Activated T-cell treated with anti-CD3 and anti-CD28 coated beads, Interleukin-2, amount 50 U/mL, for 72 hours (primary cell): ENCODE measurements around the gene UBTD1. TPM values are rescaled to one million over a fixed set of nuclear protein-coding genes. Genes with fewer than 3 reads are reported as not detected.
"Not testable (repeated sequence)": the region's sequence is repeated elsewhere in the genome, so short reads cannot be mapped to it uniquely, and the experiment has no call there.

Source experiments
- ATAC-seq, 2 donors: fragments of 150-1000 bp; cut with Tn5 transposase; replicated peaks in 1 of 2; 2 replicates each; pipeline ENCODE4 v1.10.0; 2021; ENCODE audit warnings: moderate library complexity in 2 of 2, mild to moderate bottlenecking in 1 of 2
- DNase-seq, 2 donors: peaks; one replicate each; pipeline ENCODE4 v3.0.0; 2021 to 2022; ENCODE audit warnings: mixed read lengths in 1 of 2
- H3K27ac Mint-ChIP-seq: one replicate; pipeline ENCODE4 v1.8.0; 2022; ENCODE audit warnings: mild to moderate bottlenecking, moderate library complexity, mixed read lengths
- H3K27me3 Mint-ChIP-seq: one replicate; pipeline ENCODE4 v1.8.0; 2022; ENCODE audit warnings: low read depth, mixed read lengths
- H3K36me3 Mint-ChIP-seq, 2 donors: one replicate each; pipeline ENCODE4 v1.8.0; 2022; ENCODE audit warnings: mixed read lengths in 2 of 2, mild to moderate bottlenecking in 1 of 2; ENCODE audit not compliant: insufficient read depth in 2 of 2
- H3K4me1 Mint-ChIP-seq: one replicate; pipeline ENCODE4 v1.8.0; 2022; ENCODE audit warnings: low read depth, mixed read lengths
- H3K4me3 Mint-ChIP-seq, 2 donors: one replicate each; pipeline ENCODE4 v1.8.0; 2022; ENCODE audit warnings: mild to moderate bottlenecking in 2 of 2, mixed read lengths in 2 of 2, moderate library complexity in 2 of 2
- H3K9me3 Mint-ChIP-seq, 2 donors: one replicate each; pipeline ENCODE4 v1.8.0; 2022; ENCODE audit warnings: mixed read lengths in 2 of 2
- total RNA-seq, 2 donors: library from RNA; stranded (reverse); gene quantifications; one replicate each; pipeline ENCODE4 v1.2.3, GENCODE V29; 2022

The UBTD1 gene
- total RNA-seq, 2 donors from 2014 or later = 3.7 to 4.1 TPM

DNA sequence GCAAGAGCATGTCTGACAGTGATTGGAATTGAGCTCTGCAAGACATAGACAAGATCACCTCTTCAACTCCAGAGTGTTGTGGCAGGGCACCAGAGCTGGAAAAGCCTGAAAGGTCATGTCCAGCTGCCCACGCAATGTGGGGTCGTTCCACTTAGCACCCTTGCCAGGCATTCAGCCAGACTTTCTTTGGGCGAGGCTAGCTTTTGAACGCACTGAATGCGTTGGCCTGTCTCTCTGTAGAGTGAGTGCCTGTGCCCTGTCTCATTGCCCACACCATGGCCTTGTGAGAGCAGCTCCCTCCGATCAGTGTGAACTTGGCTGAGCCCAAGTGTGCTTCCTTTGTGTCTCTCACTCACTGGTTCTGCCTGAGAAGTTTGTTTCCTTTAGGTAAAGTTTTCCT lies 23.3 kb downstream of the UBTD1 start:
- no peaks in the 10 kb centered on the region for H3K36me3 Mint-ChIP-seq
- no peak overlapping the region for H3K27ac Mint-ChIP-seq
- ATAC-seq (no peak), DNase-seq (no peak)
- H3K4me3 Mint-ChIP-seq = no peak overlapping the region
- no peaks in the 10 kb centered on the region for H3K9me3 Mint-ChIP-seq
- peaks cover 7% of the 10 kb centered on the region for H3K27me3 Mint-ChIP-seq
- H3K4me1 Mint-ChIP-seq = no peaks in the 10 kb centered on the region

DNA sequence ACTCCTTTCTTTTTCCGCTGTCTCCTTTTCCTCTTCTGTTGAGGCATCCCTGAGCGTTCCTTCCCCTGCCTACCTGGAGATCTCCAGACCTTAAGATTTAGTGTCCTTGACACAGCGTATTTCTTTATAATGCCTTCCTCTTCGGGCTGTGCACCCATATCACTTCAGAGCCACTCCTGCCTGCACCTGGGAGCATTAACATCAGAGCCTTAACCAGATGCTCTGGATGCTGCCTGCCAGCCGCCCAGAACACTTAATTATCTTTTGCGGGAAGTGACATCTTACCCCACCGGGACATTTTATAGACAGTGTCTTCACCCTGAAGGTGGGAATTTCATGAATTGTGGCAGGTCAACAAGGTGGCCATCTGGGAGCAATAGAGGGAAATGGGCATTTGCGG lies 24.2 kb downstream of the UBTD1 start:
- H3K36me3 Mint-ChIP-seq = no peaks in the 10 kb centered on the region
- DNase-seq = no peak
- H3K27me3 Mint-ChIP-seq = peaks cover 7% of the 10 kb centered on the region
- no peak overlapping the region for H3K27ac Mint-ChIP-seq
- H3K9me3 Mint-ChIP-seq = no peaks in the 10 kb centered on the region
- ATAC-seq = no peak
- no peak overlapping the region for H3K4me3 Mint-ChIP-seq
- no peaks in the 10 kb centered on the region for H3K4me1 Mint-ChIP-seq

DNA sequence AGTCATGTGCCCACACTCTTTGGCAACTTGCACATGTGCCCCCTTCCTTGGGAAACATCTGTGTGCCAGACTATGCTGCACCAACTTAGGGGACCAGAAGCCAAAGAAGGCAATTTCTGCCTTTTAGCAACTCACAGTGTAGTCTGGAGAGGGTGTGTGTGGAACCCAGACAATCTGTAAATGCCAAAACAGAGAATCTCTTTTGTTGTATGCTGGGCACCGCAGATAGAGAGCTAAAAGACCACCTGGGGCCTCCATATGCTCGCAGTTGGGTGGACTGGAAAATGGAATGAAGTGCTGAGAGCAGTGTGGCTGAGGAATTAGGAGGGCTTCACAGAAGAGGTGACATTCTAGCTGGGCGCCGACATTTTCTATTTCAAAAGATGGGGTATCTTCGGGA lies 26.4 kb downstream of the UBTD1 start:
- Mint-ChIP-seq H3K36me3 (no peaks in the 10 kb centered on the region), H3K4me3 (no peak overlapping the region), H3K27me3 (peaks cover 7% of the 10 kb centered on the region), H3K9me3 (no peaks in the 10 kb centered on the region), H3K4me1 (no peaks in the 10 kb centered on the region), H3K27ac (no peak overlapping the region)
- ATAC-seq = no peak
- DNase-seq = no peak

DNA sequence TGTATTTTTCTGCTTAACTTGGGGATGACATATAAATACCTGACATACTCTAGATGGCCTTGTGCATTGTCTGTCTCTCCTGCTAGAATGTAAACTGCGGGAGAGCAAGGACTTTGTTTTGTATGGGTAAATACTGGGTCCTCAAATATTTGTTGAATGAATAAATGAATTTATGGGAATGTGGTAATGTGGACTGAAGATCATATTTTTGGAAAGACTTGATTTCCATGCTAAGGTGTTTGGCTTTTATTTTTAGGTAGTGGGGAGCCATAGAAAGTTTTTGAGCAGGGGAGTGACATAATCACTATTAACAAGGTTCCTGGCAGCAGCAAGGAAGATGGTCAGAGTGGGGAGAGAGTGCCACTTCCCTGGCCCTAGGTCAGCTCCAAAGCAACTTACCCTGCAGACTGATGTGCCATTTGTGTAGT lies 27.0 kb downstream of the UBTD1 start:
- Mint-ChIP-seq H3K27me3 (peaks cover 7% of the 10 kb centered on the region), H3K9me3 (no peaks in the 10 kb centered on the region), H3K4me1 (no peaks in the 10 kb centered on the region), H3K27ac (no peak overlapping the region), H3K4me3 (no peak overlapping the region), H3K36me3 (no peaks in the 10 kb centered on the region)
- ATAC-seq (no peak), DNase-seq (no peak)

DNA sequence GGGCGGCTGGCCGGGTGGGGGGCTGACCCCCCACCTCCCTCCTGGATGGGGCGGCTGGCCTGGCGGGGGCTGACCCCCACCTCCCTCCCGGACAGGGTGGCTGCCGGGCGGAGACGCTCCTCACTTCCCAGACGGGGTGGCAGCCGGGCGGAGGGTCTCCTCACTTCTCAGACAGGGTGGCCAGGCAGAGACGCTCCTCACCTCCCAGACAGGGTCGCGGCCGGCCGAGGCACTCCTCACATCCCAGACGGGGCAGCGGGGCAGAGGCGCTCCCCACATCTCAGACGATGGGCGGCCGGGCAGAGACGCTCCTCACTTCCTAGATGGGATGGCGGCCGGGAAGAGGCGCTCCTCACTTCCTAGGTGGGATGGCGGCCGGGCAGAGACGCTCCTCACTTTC lies 30.2 kb downstream of the UBTD1 start:
- not testable (repeated sequence) for DNase-seq, H3K36me3 Mint-ChIP-seq, H3K27me3 Mint-ChIP-seq, H3K4me1 Mint-ChIP-seq, H3K4me3 Mint-ChIP-seq, H3K9me3 Mint-ChIP-seq, ATAC-seq, H3K27ac Mint-ChIP-seq

DNA sequence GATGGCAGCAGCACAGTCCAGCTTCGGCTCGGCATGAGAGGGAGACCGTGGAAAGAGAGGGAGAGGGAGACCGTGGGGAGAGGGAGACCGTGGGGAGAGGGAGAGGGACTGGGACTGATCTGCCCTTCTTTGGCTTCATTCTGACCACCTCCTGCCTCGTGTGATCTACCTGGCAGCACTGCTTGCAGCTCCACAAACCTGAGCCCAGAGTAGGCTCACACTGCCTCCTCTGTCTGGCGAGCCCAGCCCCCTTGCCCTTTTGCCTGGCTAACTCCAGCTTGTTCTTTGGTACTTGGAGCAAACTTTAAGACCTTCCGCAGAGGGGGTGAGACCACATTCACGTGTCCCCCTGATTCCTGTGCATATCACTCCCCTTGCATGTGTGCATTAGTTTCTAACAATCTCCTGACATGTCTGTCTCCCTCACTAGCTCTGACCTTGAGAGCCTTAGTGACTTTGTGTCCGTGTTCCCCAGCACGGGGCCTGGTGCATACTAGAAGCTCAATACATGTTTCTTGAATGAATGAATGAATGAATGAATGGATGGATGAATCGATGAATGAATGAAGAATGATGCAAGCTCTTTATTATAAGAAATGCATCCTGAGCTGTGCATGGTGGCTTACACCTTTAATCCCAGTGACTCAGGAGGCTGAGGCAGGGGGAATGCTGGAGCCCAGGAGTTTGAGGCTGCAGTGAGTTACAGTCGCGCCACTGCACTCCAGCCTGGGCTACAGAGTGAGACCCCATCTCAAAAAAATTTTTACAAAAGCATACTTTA lies 31.2 kb downstream of the UBTD1 start:
- Mint-ChIP-seq H3K36me3 (no peaks in the 10 kb centered on the region), H3K4me3 (no peak overlapping the region), H3K27me3 (no peaks in the 10 kb centered on the region), H3K4me1 (no peaks in the 10 kb centered on the region), H3K27ac (no peak overlapping the region), H3K9me3 (no peaks in the 10 kb centered on the region)
- DNase-seq = no peak
- ATAC-seq = no peak

DNA sequence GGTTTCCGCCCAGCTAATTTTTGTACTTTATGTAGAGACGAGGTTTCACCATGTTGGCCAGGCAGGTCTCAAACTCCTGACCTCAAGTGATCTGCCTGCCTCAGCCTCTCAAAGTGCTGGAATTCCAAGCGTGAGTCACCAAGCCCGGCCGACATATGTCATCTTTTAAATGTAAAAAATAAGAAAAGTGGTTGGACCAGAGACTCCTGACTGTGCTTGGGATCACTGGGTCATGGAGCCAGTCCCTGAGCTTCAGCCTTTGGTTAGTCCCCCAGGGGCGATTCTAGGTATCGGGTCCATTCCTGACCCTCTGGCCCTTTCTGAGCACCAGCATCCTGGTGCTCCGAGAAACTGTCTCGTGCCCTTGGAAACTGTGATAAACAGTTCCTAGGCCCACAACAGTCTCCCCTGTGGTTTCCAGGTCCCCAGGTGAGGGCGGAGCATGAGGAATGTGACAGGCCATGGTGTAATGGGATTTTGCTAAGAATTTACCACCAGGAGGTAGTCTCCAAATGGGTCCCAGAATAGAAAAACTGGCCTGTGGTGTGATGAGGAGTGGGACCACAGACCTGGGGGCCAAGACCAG lies 32.8 kb downstream of the UBTD1 start:
- H3K36me3 Mint-ChIP-seq = no peaks in the 10 kb centered on the region

DNA sequence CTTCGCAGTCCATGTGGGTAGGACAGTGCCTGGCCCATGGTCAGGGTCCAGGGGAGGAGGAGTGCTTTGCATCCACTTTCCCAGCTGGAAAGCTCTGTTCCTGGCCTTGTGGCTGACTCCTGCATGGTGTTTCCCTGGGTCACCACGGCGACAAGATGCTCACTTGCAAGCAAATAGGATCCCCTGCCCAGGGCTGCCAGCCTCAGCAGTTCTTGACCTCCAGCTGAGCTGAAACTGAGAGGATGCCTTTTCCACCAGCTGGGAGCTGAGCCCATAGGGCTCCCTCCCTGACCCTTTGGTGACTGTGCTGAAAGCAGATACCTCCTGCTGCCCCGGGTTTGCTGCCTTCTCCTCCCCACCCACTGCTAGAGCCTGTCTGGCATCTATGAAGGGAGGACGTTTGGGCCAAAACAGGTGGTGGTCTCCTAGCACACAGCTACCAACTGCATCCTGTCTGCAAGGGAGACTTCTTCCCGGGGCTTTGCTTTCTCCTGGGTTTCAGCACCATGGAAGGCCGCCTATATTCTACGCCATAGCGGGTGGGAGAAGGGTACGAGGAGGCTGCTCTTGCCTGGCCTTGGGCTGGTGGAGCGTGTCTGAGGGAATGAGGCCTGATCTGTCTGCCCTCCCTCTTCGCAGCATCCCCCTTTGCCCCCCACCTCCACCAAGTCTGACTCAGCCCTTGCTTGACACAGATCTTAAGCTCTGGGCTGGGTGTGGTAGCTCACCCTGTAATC lies 34.4 kb downstream of the UBTD1 start:
- H3K9me3 Mint-ChIP-seq = no peaks in the 10 kb centered on the region
- H3K36me3 Mint-ChIP-seq = no peaks in the 10 kb centered on the region
- no peaks in the 10 kb centered on the region for H3K27me3 Mint-ChIP-seq
- H3K27ac Mint-ChIP-seq = no peak overlapping the region
- H3K4me3 Mint-ChIP-seq = no peak overlapping the region
- no peaks in the 10 kb centered on the region for H3K4me1 Mint-ChIP-seq
- DNase-seq = no peak
- ATAC-seq = no peak

More for the DNA sequence above, 32.8 kb downstream of the UBTD1 start:
- Mint-ChIP-seq H3K27me3 (no peaks in the 10 kb centered on the region), H3K9me3 (no peaks in the 10 kb centered on the region), H3K4me3 (no peak overlapping the region), H3K4me1 (no peaks in the 10 kb centered on the region), H3K27ac (no peak overlapping the region)
- DNase-seq (no peak), ATAC-seq (no peak)

DNA sequence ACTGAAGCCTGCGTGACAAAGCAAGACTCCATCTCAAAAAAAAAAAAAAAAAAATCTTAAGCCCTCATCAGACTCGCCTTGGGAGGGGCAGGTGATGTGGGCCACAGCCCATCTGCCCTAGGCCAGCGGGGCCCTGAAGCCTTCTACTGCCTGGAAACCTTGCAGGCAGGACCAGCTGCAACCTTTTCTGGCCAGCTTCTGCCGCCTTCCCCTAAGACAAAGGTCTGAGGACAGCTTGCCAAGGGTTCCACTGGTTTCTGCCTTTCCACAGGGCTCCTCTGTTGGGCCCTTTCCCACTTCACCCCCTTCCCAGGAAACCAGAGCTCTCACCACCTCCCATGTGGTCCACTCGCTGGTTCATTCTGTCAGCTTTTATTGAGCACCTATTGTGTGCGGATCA lies 35.2 kb downstream of the UBTD1 start:
- H3K27me3 Mint-ChIP-seq = no peaks in the 10 kb centered on the region
- H3K9me3 Mint-ChIP-seq = no peaks in the 10 kb centered on the region
- no peak for ATAC-seq
- no peaks in the 10 kb centered on the region for H3K4me1 Mint-ChIP-seq
- H3K4me3 Mint-ChIP-seq = no peak overlapping the region
- no peaks in the 10 kb centered on the region for H3K36me3 Mint-ChIP-seq
- H3K27ac Mint-ChIP-seq = no peak overlapping the region
- no peak for DNase-seq

DNA sequence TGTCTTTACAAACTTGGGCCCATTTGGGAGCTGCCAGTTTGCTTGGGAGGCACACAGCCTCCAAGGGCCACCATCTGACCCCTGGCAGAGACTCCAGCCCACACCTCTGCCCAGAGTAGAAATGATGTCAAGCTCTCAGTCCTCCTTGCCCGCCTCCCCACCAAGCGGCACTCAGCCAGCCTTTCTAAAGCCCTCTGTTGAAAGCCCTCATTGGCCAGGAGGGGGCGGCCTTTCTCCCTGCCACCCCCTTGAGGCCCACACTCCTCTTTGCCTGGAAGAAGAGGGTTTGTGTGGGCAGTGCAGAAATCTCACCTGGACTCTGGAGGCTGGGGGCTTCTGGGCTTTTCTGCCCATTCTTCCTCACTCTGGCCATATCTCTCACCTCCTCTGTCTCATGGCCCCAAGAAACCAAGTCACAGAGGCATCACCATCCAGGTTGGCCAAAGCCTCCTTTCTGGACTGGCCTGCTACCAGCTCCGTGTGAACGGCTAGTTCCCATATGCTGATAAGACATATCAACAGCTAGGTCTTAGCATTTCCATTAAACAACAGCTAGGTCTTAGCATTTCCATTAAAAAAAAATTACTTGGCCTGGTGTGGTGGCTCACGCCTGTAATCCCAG lies 36.1 kb downstream of the UBTD1 start:
- Mint-ChIP-seq H3K36me3 (no peaks in the 10 kb centered on the region), H3K27me3 (no peaks in the 10 kb centered on the region), H3K27ac (no peak overlapping the region), H3K4me1 (no peaks in the 10 kb centered on the region), H3K9me3 (no peaks in the 10 kb centered on the region), H3K4me3 (no peak overlapping the region)
- ATAC-seq (peak; percentile 54 to 70), DNase-seq (peak; percentile 42 to 59)

DNA sequence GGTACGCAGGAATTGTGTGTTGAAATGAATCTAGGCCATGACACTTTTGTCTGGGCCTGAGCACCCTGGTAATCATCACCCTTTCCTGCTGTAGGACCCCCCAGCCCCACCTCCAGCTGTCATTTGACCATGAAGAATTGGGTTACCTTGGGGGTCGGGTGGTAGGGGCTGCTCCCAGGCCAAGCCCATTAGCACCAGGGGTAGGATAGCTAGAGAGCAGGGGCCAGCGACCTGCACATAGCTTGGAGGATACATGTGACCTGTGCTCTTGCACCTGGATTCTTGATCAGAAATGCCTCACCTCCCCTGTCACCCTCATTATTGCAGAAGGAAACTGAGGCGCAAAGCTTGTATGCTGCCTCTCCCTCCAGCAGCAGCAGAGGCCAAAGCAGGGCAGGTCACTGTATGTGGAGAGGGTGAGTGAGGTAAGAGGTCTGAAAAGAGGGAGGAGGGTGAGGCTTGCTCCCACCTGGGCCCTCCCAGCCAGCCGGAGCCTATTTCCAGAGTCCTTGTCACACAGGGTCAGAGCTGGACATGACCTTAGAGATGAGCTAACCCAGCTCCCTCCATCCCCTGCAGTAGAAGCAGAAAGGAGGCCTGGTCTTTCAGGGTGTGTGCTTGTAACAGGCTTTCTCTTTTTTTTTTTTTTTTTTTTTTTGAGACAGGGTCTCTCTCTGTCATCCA lies 38.6 kb downstream of the UBTD1 start:
- Mint-ChIP-seq H3K27me3 (no peaks in the 10 kb centered on the region), H3K4me1 (peaks cover 7% of the 10 kb centered on the region), H3K9me3 (no peaks in the 10 kb centered on the region), H3K4me3 (no peak overlapping the region), H3K27ac (no peak overlapping the region), H3K36me3 (no peaks in the 10 kb centered on the region)
- no peak for ATAC-seq
- no peak for DNase-seq

DNA sequence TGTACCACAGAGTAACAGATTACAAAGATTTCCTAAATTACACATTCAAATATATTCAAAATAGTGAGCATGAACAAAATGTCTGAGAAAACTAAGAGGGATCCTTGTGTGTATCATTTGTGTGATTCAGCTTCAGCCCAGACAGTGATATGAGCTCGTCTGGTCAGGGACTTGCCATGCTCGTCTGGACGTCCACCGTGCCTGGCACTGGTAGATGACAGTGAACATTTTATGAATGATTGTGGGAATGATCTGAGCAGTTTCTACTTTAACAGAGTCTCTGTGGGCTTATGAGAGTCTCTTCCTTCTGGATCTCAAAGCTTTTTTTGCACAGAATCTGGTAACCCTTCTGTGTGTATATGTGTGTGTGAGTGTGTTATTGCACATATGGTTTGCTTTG lies 39.7 kb downstream of the UBTD1 start:
- Mint-ChIP-seq H3K4me3 (no peak overlapping the region), H3K36me3 (no peaks in the 10 kb centered on the region), H3K9me3 (no peaks in the 10 kb centered on the region), H3K4me1 (peaks cover 18% of the 10 kb centered on the region), H3K27ac (no peak overlapping the region), H3K27me3 (no peaks in the 10 kb centered on the region)
- ATAC-seq = no peak
- no peak for DNase-seq

DNA sequence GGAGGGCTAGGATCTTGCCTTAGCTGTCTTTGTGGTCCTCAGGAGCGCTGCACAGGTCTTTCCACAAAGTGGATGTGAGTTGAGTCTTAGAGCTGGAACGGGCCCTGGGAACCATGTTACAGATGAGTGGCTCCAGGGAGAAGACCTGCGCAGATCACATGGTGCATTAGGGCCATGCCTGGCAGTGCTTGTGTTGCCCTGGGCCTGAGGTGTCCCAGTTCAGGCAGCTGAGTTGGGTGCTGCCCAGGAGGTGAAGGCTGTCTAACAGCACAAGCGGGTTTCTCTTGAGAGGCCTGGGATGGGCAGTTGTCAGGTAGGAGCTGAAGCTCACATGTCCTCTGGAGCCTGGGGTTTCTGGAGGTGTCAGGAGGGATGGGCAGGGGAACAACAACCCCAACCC lies 40.1 kb downstream of the UBTD1 start:
- ATAC-seq (no peak), DNase-seq (no peak)
- peaks cover 22% of the 10 kb centered on the region for H3K4me1 Mint-ChIP-seq
- H3K9me3 Mint-ChIP-seq = no peaks in the 10 kb centered on the region
- H3K27ac Mint-ChIP-seq = no peak overlapping the region
- no peaks in the 10 kb centered on the region for H3K27me3 Mint-ChIP-seq
- no peak overlapping the region for H3K4me3 Mint-ChIP-seq
- no peaks in the 10 kb centered on the region for H3K36me3 Mint-ChIP-seq
